Measurements from ENCODE around the gene EXPH5.
A peak's percentile ranks its signal among the peaks of the same experiment; 100 is the strongest.
"Not testable (repeated sequence)": the region's sequence is repeated elsewhere in the genome, so short reads cannot be mapped to it uniquely, and the experiment has no call there.

EXPH5 gene, protein sequence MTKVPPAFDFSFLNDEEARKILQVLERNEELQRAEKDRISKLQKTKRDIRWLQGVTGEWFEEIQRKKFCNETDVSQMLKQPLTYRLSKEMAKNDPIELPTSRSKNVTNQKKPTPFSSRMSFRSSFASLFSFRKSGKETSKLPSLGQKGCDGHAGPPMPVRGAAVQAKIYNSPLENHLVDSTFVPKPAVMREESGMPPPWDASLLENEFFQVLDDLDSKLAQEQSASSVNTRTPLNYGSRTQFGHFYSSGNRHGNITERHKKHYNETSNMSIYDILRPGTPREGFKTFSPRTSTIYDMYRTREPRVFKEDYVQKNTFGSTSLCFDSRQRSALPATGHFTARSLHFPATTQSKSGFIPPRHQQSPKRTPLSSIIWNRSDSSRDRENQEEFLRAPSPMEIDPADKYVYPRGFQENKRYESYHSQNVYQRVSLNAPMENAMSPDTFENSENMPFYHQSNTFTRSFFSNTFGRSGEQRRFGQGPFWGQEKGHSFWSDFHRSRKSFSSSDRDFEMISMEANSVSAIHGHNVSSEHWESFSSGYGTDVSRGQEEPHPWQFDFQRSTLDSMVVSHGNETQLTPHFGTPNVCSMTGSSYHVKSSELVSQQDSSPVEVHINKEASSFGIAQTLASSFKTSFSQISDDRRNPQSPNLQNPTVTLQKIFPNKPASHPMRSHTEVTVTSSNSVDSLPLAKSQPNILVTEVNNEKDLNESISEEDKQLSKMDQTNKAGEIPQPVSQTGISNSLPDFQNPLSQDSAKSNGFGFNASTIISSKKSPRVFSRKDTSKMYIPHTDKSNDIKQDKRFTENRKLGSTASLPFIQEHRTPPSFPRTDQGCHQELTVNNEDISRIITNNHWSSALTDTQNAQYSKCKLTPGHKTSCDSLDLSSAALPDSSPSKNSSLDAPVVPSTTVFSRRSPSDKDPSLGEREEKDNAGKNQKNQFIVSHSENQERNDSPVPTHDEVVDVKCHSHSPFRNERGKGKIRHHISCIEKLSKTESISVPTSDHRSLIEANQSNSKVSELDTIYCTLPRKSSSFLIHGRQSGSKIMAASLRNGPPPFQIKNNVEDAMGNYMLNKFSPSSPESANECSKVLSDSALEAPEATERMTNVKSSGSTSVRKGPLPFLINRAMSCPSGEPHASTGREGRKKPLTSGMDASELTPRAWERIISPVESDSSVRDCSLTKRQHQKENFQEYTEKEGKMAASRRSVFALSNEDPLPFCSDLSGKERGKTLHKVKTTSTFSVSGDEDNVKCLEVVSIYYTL (N-terminal part only)

DNA sequence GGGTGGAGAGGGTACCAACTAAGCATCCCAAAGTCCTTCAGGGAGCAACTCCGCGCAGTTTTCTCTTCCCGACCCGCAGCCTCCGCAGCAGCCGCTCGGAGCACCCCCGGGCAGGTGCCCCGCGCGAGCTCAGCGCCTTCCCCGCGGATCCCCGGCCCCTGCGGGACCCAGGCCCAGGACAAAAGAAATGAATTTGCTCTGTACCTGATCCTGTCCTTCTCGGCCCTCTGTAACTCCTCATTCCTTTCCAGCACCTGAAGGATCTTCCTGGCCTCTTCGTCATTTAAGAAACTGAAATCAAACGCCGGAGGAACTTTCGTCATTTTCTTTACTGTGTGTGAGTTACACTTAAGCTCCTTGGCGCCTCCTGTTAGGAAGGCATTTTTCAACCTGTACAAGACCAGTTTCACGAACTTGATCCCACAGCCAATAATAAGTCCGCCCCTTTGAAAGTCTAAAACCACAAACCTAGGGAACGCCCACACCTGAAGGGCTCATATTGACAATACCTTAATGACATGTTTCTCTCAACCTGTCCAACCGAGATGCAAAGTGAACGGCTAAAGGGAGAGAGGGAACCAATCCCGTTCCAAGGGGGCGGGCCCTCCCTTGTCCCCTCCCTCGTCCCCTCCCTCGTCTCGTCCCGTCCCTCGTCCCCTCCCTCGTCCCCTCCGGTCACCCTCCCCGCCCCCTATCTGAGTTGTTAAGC lies at the start of gene EXPH5:
Gene EXPH5, minus strand, starts transcription at position 555 of the 709 bp plus-strand sequence. Its CDS starts 232 bp downstream, at position 323.
- DNase-seq: peak; percentile 93

DNA sequence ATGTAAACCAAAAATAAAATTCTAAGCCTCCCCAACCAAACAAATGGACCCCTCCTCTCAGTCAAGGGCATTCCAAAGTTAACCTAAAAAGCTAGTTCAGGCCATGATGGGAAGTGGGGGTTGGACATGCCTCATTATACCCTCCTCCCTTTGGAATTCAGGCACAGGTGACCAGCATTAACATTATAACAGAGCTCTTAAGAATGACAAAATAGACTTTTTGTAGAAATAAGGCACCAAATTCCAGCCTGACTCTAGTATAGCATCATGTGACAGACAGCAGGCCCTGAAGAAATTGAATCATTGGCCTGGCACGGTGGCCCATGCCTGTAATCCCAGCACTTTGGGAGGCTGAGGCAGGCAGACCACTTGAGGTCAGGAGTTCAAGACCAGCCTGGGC lies 48.2 kb upstream of the EXPH5 start:
- not testable (repeated sequence) for DNase-seq

GRCh38 chr11:108639146-108639545 lies 45.6 kb upstream of the EXPH5 start:
- no peak for DNase-seq

DNA sequence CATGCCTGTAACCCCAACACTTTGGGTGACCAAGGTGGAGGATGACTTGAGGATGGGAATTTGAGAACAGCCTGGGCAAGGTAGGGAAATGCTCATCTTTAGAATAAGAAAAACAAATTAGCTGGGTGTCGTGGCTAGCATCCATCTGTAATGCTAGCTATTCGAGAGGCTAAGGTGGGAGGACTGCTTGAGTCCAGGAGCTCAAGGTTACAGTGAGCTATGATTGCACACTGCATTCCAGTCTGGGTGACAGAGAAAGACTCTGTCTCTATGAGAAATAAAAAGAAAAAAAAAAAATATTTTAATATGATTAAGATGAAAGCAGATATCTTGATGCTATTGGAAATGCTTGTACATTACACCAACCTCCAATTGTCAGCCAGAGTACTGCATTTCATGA lies 42.7 kb upstream of the EXPH5 start:
- DNase-seq: no peak

DNA sequence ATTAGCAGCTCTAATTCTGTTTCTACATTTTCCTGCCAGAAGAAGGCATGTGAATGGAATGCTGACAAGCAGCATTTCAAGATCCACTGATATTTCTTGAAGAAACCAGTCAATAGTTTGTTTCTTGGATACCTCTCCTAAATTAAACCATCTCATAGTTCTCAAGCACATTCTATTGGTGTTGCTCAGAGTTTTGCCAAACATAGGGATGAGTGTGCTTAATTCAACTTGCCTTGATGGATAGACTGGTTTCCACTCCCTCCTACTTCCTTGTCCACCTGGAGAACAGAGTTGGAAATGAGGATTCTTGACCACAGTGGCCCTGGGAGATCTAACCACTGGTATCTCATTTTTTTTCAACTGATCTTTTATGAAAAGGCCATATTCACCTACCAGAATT lies 41.5 kb upstream of the EXPH5 start:
- no peak for DNase-seq

- no peak for DNase-seq
Observed at GRCh38 chr11:108632041-108632704, 38.6 kb upstream of the EXPH5 start.

DNA sequence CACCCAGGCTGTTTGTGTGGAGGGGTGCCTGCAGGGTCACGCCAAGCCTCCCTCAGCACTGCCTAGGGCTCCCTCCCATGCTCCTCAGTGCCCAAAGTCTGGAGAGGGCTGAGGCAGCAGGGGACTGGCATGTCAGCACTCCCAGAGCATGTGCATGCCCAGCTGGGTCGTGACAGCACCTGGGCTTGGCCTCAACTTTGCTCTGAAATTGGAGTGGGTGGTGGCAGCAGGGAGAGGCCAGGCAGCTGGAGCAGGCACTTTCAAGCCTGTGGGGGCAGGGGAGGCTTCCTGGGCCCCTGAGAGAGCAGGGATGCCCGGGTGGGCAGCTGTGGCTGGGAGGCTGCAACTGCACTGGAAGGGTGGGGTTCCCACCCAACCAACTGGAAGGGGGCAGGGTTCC lies 35.7 kb upstream of the EXPH5 start:
- no peak for DNase-seq

DNA sequence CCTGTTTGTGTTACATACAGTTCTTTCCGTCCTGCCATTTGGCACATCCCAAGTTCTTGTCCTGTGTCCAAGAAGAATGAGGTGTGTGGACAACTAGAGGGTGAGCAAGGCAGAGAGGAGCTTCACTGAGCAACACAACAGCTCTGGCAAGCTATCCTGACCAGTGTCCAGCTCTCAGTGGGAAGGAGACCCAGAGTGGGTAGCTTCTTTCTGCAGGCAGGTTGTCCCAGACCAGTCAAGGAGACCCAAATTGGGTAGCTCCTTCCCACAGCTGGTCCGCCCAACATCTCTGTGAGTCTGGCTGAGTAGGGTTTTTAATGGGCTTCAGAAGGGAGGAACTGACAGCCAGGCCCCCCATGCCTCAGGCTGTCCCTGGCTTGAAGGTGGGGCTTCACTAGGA lies 35.2 kb upstream of the EXPH5 start:
- DNase-seq: no peak

DNA sequence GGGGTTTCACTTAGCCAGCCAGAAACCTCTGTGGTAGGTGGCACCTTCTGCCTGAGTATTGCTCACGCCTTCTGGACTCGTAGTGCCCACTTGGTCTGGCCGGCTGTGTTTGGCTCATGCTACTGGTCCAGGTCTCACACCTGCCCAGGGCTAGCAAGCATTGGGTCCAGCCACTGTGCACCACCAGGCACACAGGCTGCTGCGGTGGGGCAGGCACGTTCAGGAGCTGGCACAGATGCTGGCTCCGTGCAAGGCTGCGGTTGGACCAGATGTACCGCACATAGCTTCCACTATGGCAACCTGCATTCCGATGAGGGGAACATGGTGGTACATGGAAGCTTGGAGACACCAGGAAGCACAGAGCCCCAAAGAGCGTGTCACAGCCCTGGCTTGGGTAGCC lies 34.8 kb upstream of the EXPH5 start:
- DNase-seq: no peak

GRCh38 chr11:108624196-108624925 lies 30.8 kb upstream of the EXPH5 start:
- no peak for DNase-seq

GRCh38 chr11:108622341-108622740 lies 28.8 kb upstream of the EXPH5 start:
- DNase-seq: no peak

DNA sequence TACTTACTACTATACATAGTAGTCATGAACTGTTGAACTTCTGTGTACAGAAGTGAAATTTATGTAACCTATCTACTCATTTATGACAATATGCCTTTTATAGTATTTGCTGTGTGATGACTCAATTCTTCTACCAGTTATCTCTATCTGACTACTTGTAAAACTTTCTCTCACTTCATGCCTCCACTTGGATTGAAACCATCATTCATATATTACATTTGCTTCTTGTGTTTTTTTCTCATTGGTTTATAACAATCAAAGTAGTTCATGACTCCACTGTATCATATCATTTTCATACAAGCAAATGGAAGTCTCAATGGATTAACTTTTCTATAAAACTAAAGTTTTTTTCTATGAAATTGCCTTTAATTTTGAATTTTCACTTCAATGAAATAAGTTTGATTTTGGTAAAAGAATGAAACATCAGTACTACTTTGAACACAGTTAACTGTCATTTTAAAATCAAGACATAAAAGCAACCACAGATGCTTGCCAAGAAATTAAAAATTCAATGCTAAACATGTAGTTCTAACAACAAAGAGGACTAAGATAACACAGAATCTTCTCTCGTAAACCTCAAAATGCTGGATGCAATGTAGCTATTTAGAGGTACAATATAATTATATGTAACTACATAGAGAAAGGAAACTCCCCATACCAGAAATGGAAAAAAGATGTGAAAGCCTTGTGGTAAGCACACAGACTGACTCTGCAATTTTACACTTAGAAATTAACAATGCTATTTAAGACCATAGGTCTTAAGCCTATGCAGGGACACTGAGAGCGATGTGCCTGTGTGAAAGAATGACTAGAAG lies 27.6 kb upstream of the EXPH5 start:
- no peak for DNase-seq

DNA sequence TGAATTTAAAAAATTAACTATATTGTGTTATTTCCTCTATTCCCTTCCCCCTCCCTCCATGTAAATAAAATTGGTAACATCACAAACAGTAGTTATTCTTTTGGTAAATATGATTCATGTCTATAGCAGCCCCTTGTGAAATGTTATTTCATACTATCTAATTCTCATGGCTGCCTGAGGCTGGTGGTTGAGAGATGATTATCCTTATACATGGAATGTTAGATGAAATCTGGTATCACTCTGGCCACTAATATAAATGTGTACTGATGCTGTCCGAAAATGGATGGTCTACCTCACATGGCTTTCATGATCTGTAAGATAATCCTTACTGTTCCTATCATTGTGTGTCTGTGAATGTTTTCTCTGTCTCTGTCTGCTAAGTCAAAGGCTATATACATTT lies 25.0 kb upstream of the EXPH5 start:
- DNase-seq: no peak

DNA sequence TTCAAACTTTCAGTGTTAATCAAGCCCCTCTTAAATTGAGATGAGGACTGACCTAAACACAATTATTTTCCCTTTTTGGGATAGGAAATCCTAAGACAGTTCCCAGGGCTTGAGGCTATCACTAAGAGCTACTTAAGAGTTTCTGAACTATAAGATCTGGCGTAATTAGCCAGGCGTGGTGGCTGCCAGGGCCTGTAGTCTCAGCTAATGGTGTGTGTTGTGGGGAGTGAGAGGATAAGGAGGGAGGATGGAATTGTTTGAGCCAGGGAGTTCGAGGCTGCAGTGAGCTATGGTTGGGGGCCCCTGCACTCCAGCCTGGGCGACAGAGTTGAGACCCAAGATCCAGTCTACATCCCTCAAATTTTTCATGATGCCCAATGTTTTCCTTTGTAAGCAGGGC lies 23.5 kb upstream of the EXPH5 start:
- no peak for DNase-seq

GRCh38 chr11:108616549-108616948 lies 23.0 kb upstream of the EXPH5 start:
- DNase-seq: no peak

- no peak for DNase-seq
Observed at GRCh38 chr11:108614086-108614485, 20.5 kb upstream of the EXPH5 start.

- no peak for DNase-seq
Observed at GRCh38 chr11:108609682-108610081, 16.1 kb upstream of the EXPH5 start.

DNA sequence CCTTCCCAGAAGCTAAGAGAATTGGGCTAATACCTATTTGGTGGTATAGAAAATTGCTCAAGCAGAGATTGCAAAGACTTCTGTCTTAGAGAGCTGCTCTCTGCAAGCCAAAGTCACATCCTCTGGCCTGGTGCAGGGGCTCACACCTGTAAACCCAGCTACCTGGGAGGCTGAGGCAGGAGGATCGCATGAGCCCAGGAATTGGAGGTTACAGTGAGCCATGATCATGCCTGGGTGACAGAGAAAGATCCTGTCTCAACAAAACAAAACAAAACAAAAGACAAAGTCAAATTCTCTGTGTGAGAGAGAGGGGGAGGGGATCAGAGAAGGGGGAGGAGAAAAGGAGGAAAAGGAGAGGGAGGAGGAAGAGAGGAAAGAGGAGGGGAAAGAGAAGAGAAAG lies 15.0 kb upstream of the EXPH5 start:
- DNase-seq: no peak

GRCh38 chr11:108606495-108607160 lies 13.1 kb upstream of the EXPH5 start:
- DNase-seq: no peak

DNA sequence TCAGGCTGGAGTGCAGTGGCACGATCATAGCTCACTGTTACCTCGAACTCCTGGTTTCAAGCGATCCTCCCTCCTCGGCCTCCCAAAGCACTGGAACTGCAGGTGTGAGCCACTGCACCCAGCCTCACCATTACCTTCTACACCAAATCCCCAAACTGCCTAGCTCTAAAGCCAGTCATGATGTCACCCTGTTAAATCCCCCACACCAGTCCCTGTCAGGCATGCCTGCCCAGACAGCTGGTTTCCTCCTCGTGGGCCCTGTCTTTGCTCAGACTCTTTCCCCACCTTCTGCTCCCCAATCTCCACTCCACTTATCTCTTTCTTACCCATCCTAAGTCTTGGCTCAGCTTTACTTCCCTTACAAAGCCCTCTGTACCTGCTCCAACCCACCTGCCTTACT lies 12.5 kb upstream of the EXPH5 start:
- no peak for DNase-seq

All from stimulated activated CD4-positive, alpha-beta T cell treated with anti-CD3 and anti-CD28 coated beads, Interleukin-15, amount 100 ng/mL, for 24 hours (primary cell).